ENCODE measurements around the gene R3HDM1.
"Not testable (repeated sequence)": the region's sequence is repeated elsewhere in the genome, so short reads cannot be mapped to it uniquely, and the experiment has no call there.

R3HDM1 gene

GRCh38 chr2:135612319-135612718 is 81.0 kb downstream of the R3HDM1 start:
- TF ChIP-seq POLR2AphosphoS5 (IDR thresholded peaks at IDR 0.05; ENCODE audit: borderline replicate concordance, low read depth, low read length) (no peak), EZH2 (IDR thresholded peaks at IDR 0.05) (no peak), FOXP2 (optimal IDR thresholded peaks at IDR 0.05; ENCODE audit: control extremely low read depth, extremely low read length, insufficient read depth) (no peak)
- Histone ChIP-seq H3K36me3 (ENCODE audit: insufficient read depth, low read length) (peaks cover 7% of the 10 kb centered on the region), H3K9ac (ENCODE audit: insufficient read length) (no peak overlapping the region), H3K4me3 (no peak overlapping the region), H3K9me3 (ENCODE audit: low read depth, low read length) (no peaks in the 10 kb centered on the region), H3K27ac (no peak overlapping the region)
- no peak for DNase-seq (ENCODE audit: low read depth, low spot score)

GRCh38 chr2:135615404-135615803 is 84.1 kb downstream of the R3HDM1 start:
- no peak overlapping the region for H3K27ac ChIP-seq

GRCh38 chr2:135617501-135618015 is 86.3 kb downstream of the R3HDM1 start:
- Histone ChIP-seq H3K9ac (ENCODE audit: insufficient read length) (no peak overlapping the region), H3K36me3 (ENCODE audit: insufficient read depth, low read length) (peaks cover 16% of the 10 kb centered on the region), H3K4me3 (no peak overlapping the region), H3K27ac (no peak overlapping the region), H3K9me3 (ENCODE audit: low read depth, low read length) (no peaks in the 10 kb centered on the region)
- DNase-seq (ENCODE audit: low read depth, low spot score), result no peak
- TF ChIP-seq FOXP2 (optimal IDR thresholded peaks at IDR 0.05; ENCODE audit: control extremely low read depth, extremely low read length, insufficient read depth) (no peak), EZH2 (IDR thresholded peaks at IDR 0.05) (no peak), POLR2AphosphoS5 (IDR thresholded peaks at IDR 0.05; ENCODE audit: borderline replicate concordance, low read depth, low read length) (no peak)

More at GRCh38 chr2:135615404-135615803, 84.1 kb downstream of the R3HDM1 start:
- H3K36me3 ChIP-seq (ENCODE audit: insufficient read depth, low read length), result 0 out of 2 replicates have a peak, but pooled peaks cover 3% of the 10 kb centered on the region
- no peak overlapping the region for H3K9ac ChIP-seq (ENCODE audit: insufficient read length)
- no peak overlapping the region for H3K4me3 ChIP-seq
- TF ChIP-seq FOXP2 (optimal IDR thresholded peaks at IDR 0.05; ENCODE audit: control extremely low read depth, extremely low read length, insufficient read depth) (no peak), POLR2AphosphoS5 (IDR thresholded peaks at IDR 0.05; ENCODE audit: borderline replicate concordance, low read depth, low read length) (no peak), EZH2 (IDR thresholded peaks at IDR 0.05) (no peak)
- no peak for DNase-seq (ENCODE audit: low read depth, low spot score)
- no peaks in the 10 kb centered on the region for H3K9me3 ChIP-seq (ENCODE audit: low read depth, low read length)

GRCh38 chr2:135620198-135620597 is 88.9 kb downstream of the R3HDM1 start:
- Histone ChIP-seq H3K36me3 (ENCODE audit: insufficient read depth, low read length) (peaks cover 28% of the 10 kb centered on the region), H3K9ac (ENCODE audit: insufficient read length) (no peak overlapping the region), H3K4me3 (no peak overlapping the region), H3K9me3 (ENCODE audit: low read depth, low read length) (no peaks in the 10 kb centered on the region), H3K27ac (no peak overlapping the region)
- no peak for TF ChIP-seq FOXP2 (optimal IDR thresholded peaks at IDR 0.05; ENCODE audit: control extremely low read depth, extremely low read length, insufficient read depth)
- no peak for TF ChIP-seq EZH2 (IDR thresholded peaks at IDR 0.05)
- no peak for TF ChIP-seq POLR2AphosphoS5 (IDR thresholded peaks at IDR 0.05; ENCODE audit: borderline replicate concordance, low read depth, low read length)
- DNase-seq (ENCODE audit: low read depth, low spot score), result no peak

GRCh38 chr2:135629520-135629919 is 98.2 kb downstream of the R3HDM1 start:
- Histone ChIP-seq H3K4me3 (no peak overlapping the region), H3K27ac (no peak overlapping the region), H3K9me3 (ENCODE audit: low read depth, low read length) (no peaks in the 10 kb centered on the region), H3K36me3 (ENCODE audit: insufficient read depth, low read length) (peaks cover 10% of the 10 kb centered on the region; the same call in 1 of the 2 replicates), H3K9ac (ENCODE audit: insufficient read length) (no peak overlapping the region)
- TF ChIP-seq EZH2 (IDR thresholded peaks at IDR 0.05) (no peak), FOXP2 (optimal IDR thresholded peaks at IDR 0.05; ENCODE audit: control extremely low read depth, extremely low read length, insufficient read depth) (no peak), POLR2AphosphoS5 (IDR thresholded peaks at IDR 0.05; ENCODE audit: borderline replicate concordance, low read depth, low read length) (no peak)
- DNase-seq (ENCODE audit: low read depth, low spot score), result no peak

GRCh38 chr2:135630034-135630433 is 98.8 kb downstream of the R3HDM1 start:
- H3K4me3 ChIP-seq; H3K27ac ChIP-seq; DNase-seq (ENCODE audit: low read depth, low spot score); H3K9me3 ChIP-seq (ENCODE audit: low read depth, low read length); H3K9ac ChIP-seq (ENCODE audit: insufficient read length): not testable (repeated sequence)
- peaks cover 12% of the 10 kb centered on the region; the same call in 1 of the 2 replicates for H3K36me3 ChIP-seq (ENCODE audit: insufficient read depth, low read length)

- TF ChIP-seq POLR2AphosphoS5 (IDR thresholded peaks at IDR 0.05; ENCODE audit: borderline replicate concordance, low read depth, low read length) (no peak), EZH2 (IDR thresholded peaks at IDR 0.05) (no peak), FOXP2 (optimal IDR thresholded peaks at IDR 0.05; ENCODE audit: control extremely low read depth, extremely low read length, insufficient read depth) (no peak)
- H3K27ac ChIP-seq, result no peak overlapping the region
- no peak overlapping the region for H3K4me3 ChIP-seq
- H3K36me3 ChIP-seq (ENCODE audit: insufficient read depth, low read length), result peaks cover 16% of the 10 kb centered on the region; the same call in 1 of the 2 replicates
- no peaks in the 10 kb centered on the region for H3K9me3 ChIP-seq (ENCODE audit: low read depth, low read length)
- H3K9ac ChIP-seq (ENCODE audit: insufficient read length), result no peak overlapping the region
- DNase-seq (ENCODE audit: low read depth, low spot score), result no peak
Measured at GRCh38 chr2:135630488-135630887, 99.2 kb downstream of the R3HDM1 start.

GRCh38 chr2:135633582-135633981 is 102.3 kb downstream of the R3HDM1 start:
- Histone ChIP-seq H3K9ac (ENCODE audit: insufficient read length) (no peak overlapping the region), H3K9me3 (ENCODE audit: low read depth, low read length) (no peaks in the 10 kb centered on the region), H3K36me3 (ENCODE audit: insufficient read depth, low read length) (peaks cover 33% of the 10 kb centered on the region), H3K27ac (no peak overlapping the region), H3K4me3 (no peak overlapping the region)
- TF ChIP-seq FOXP2 (optimal IDR thresholded peaks at IDR 0.05; ENCODE audit: control extremely low read depth, extremely low read length, insufficient read depth) (no peak), EZH2 (IDR thresholded peaks at IDR 0.05) (no peak), POLR2AphosphoS5 (IDR thresholded peaks at IDR 0.05; ENCODE audit: borderline replicate concordance, low read depth, low read length) (no peak)
- DNase-seq (ENCODE audit: low read depth, low spot score), result no peak

GRCh38 chr2:135635212-135635835 is 104.0 kb downstream of the R3HDM1 start:
- Histone ChIP-seq H3K9me3 (ENCODE audit: low read depth, low read length) (no peaks in the 10 kb centered on the region), H3K4me3 (no peak overlapping the region), H3K36me3 (ENCODE audit: insufficient read depth, low read length) (peaks cover 42% of the 10 kb centered on the region), H3K9ac (ENCODE audit: insufficient read length) (no peak overlapping the region), H3K27ac (no peak overlapping the region)
- DNase-seq (ENCODE audit: low read depth, low spot score), result no peak
- no peak for TF ChIP-seq EZH2 (IDR thresholded peaks at IDR 0.05)
- TF ChIP-seq FOXP2 (optimal IDR thresholded peaks at IDR 0.05; ENCODE audit: control extremely low read depth, extremely low read length, insufficient read depth), result no peak
- no peak for TF ChIP-seq POLR2AphosphoS5 (IDR thresholded peaks at IDR 0.05; ENCODE audit: borderline replicate concordance, low read depth, low read length)

Data from SK-N-MC (cell line).